ENCODE results near the gene METTL27. TPM values are rescaled to one million over a fixed set of nuclear protein-coding genes. Genes with fewer than 3 reads are reported as not detected.

Gene METTL27
- total and polyA plus RNA-seq, 9 of the 15 experiments (the other 6 are each of a cell fraction or from before 2014, with no cell fraction given): 0.08 to 0.82 (median 0.33) TPM; not detected in 4

GRCh38 chr7:73811760-73812168 is 30.6 kb downstream of the METTL27 start (continued):
- 0 out of 2 replicates have a peak, but pooled peaks have one; percentile 42 for TF ChIP-seq MYC (IDR thresholded peaks at IDR 0.05; ENCODE audit: low read depth, low read length)
- TF ChIP-seq MYC (CRISPR knock-in tag; IDR thresholded peaks at IDR 0.05; ENCODE audit: borderline replicate concordance, low read depth): no peak
- TF ChIP-seq CTCFL (IDR thresholded peaks at IDR 0.05; ENCODE audit: borderline replicate concordance, insufficient read depth, low read depth, low read length, poor library complexity, severe bottlenecking): no peak
- no peak for TF ChIP-seq CBX2 (IDR thresholded peaks at IDR 0.05; ENCODE audit: insufficient read depth, low read length, poor library complexity, severe bottlenecking)
- no peak for TF ChIP-seq PHF20 (IDR thresholded peaks at IDR 0.05; ENCODE audit: partially characterized antibody)
- peak; percentile 85; the same call in 1 of the 2 replicates for TF ChIP-seq EHMT2 (IDR thresholded peaks at IDR 0.05)
- TF ChIP-seq BCOR (IDR thresholded peaks at IDR 0.05): no peak; the same call in none of the 2 replicates
- no peak for TF ChIP-seq GMEB1 (CRISPR knock-in tag; IDR thresholded peaks at IDR 0.05)
- TF ChIP-seq ETV1 (tag; conservative IDR thresholded peaks at IDR 0.05; ENCODE audit: low read depth): no peak
- no peak for TF ChIP-seq RHOXF2B (CRISPR knock-in tag; conservative IDR thresholded peaks at IDR 0.05)
- peak; percentile 59; the same call in 1 of the 2 replicates for TF ChIP-seq CREM (IDR thresholded peaks at IDR 0.05; ENCODE audit: low read depth)
- TF ChIP-seq ZNF174 (CRISPR knock-in tag; IDR thresholded peaks at IDR 0.05): no peak
- TF ChIP-seq NFYB (IDR thresholded peaks at IDR 0.05; ENCODE audit: extremely low read depth, insufficient read length): no peak
- TF ChIP-seq CEBPG (CRISPR knock-in tag; IDR thresholded peaks at IDR 0.05): no peak
- TF ChIP-seq CEBPG (tag; conservative IDR thresholded peaks at IDR 0.05 in 1 of 2, IDR thresholded peaks at IDR 0.05 in 1 of 2): no peak
- TF ChIP-seq NELFE (IDR thresholded peaks at IDR 0.05; ENCODE audit: insufficient read depth, insufficient read length): no peak
- TF ChIP-seq SRSF7 (optimal IDR thresholded peaks at IDR 0.05; ENCODE audit: low read depth, low read length): no peak
- TF ChIP-seq NFIC (IDR thresholded peaks at IDR 0.05): 0 out of 2 replicates have a peak, but pooled peaks have one; percentile 5
- peak; percentile 12 for TF ChIP-seq DACH1 (IDR thresholded peaks at IDR 0.05; ENCODE audit: partially characterized antibody)
- peak; percentile 19 for TF ChIP-seq PRDM10 (IDR thresholded peaks at IDR 0.05; ENCODE audit: partially characterized antibody)
- TF ChIP-seq ZNF785 (CRISPR knock-in tag; IDR thresholded peaks at IDR 0.05): no peak
- no peak for TF ChIP-seq POLR3A (IDR thresholded peaks at IDR 0.05; ENCODE audit: borderline replicate concordance, extremely low read depth, insufficient read depth, insufficient read length)
- no peak for TF ChIP-seq POLR2A (conservative IDR thresholded peaks at IDR 0.05)
